Fibroblast of lung (primary cell): ENCODE measurements around the gene FIGNL1.

ENCODE experiments used
- EZH2 ChIP-seq: IDR thresholded peaks from 2 replicates; pipeline ENCODE4 v1.5.1; 2012; ENCODE audit warnings: low read length, control low read depth, mild to moderate bottlenecking; ENCODE audit errors: missing control alignments
- TF ChIP-seq, protein P1 (sequence below), 2 donors: IDR thresholded peaks in 1 of 2; conservative IDR thresholded peaks in 1 of 2; 1 replicate in 1 of 2; 2 replicates in 1 of 2; pipeline ENCODE4 v1.5.1; 2011 to 2012; ENCODE audit warnings: low read length in 2 of 2, control low read depth in 1 of 2, inconsistent platforms in 1 of 2, low read depth in 1 of 2, mild to moderate bottlenecking in 1 of 2

DNA sequence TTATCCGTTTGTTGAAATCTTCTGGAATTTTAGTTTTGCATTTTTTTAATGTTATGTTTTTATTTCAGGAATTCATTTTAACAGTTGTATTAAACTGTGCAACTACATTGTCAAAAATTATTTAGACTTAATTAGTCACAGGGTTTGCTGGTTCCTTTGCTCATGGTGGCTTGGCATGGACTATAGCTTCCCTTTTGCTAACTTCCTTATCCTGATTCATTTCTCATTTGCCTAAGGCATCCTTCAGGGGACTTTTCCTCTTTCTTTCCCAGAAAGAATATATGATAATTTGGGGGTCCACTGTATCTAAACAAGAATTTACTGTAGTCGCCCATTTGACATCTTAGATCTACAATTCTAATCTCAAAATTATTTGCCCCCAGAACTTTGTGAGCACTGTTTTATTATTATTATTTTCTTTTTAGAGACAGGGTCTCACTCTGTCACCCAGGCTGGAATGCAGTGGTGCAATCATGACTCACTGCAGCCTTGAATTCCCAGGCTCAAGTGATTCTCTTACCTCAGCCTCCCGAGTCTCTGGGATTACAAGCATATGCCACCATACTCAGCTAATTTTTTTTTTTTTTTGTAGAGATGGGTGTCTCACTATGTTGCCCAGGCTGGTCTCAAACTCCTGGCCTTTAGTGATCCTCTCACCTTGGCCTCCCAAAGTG lies 13.9 kb downstream of the FIGNL1 start:
- TF ChIP-seq, protein P1, sequence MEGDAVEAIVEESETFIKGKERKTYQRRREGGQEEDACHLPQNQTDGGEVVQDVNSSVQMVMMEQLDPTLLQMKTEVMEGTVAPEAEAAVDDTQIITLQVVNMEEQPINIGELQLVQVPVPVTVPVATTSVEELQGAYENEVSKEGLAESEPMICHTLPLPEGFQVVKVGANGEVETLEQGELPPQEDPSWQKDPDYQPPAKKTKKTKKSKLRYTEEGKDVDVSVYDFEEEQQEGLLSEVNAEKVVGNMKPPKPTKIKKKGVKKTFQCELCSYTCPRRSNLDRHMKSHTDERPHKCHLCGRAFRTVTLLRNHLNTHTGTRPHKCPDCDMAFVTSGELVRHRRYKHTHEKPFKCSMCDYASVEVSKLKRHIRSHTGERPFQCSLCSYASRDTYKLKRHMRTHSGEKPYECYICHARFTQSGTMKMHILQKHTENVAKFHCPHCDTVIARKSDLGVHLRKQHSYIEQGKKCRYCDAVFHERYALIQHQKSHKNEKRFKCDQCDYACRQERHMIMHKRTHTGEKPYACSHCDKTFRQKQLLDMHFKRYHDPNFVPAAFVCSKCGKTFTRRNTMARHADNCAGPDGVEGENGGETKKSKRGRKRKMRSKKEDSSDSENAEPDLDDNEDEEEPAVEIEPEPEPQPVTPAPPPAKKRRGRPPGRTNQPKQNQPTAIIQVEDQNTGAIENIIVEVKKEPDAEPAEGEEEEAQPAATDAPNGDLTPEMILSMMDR (conservative IDR thresholded peaks at IDR 0.05 in 1 of 2, IDR thresholded peaks at IDR 0.05 in 1 of 2; ENCODE audit: low read depth in 1 of 2, low read length in 2 of 2) = no peak
- no peak for TF ChIP-seq EZH2
